ENCODE measurements around the gene RAPGEF5.
A peak's percentile ranks its signal among the peaks of the same experiment; 100 is the strongest.

Gene RAPGEF5

DNA sequence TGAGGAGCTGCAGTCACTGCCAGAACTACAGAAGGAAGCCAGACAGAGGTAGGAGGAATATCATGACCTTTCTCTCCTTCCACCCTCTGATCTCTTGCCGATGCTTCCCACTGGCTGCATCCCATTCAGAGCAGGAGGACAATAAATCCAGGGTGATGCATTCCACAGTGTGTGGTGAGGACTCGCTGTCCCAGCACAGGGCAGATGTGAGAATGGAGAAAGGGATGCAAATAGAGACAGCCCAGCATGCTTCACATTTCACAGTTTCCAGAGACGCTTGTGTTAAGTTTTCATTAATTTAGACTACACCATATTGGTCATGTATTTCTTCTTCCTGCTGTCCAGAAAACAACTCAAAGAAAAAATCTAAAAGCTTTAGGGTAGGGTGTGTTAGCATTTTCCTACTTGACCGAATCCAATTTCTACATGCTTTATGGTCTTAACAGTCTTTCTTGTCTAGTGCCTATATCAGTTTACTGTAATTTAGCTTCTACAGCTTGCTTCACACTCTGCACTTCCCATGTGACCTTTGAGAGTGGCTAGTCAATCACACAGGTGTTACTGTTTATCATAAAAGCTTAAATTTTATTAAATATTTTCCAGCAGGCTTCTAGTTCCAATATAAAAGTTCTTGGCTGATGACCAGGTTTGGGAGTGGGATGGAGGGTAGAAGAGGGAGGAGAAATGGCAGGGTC lies 155.6 kb downstream of the RAPGEF5 start:
- Histone ChIP-seq H3K79me2 (ENCODE audit: low read length) (no peaks in the 10 kb centered on the region), H3K9me2 (replicated peaks; ENCODE audit: insufficient read depth, low read length) (no peaks in the 10 kb centered on the region), H3F3A (ENCODE audit: insufficient read depth, low read length) (no peaks in the 10 kb centered on the region), H3K4me3 (ENCODE audit: low read length) (no peak overlapping the region), H3K4me1 (ENCODE audit: low read length) (peaks cover 12% of the 10 kb centered on the region), H3K9ac (ENCODE audit: low read length) (no peak overlapping the region), H3K9me3 (replicated peaks; ENCODE audit: insufficient read depth, low read length) (no peaks in the 10 kb centered on the region), H4K20me1 (ENCODE audit: insufficient read depth, low read length) (no peaks in the 10 kb centered on the region), H3K36me3 (replicated peaks; ENCODE audit: insufficient read depth, low read length) (no peaks in the 10 kb centered on the region), H3K4me2 (ENCODE audit: low read depth, low read length) (peak overlapping the region; percentile 9; the same call in 1 of the 2 replicates), H3K27me3 (replicated peaks; ENCODE audit: insufficient read depth, low read length) (no peaks in the 10 kb centered on the region), H2AFZ (ENCODE audit: low read length) (no peak overlapping the region), H3K27ac (ENCODE audit: low read length) (no peak overlapping the region)
- TF ChIP-seq, protein P1, sequence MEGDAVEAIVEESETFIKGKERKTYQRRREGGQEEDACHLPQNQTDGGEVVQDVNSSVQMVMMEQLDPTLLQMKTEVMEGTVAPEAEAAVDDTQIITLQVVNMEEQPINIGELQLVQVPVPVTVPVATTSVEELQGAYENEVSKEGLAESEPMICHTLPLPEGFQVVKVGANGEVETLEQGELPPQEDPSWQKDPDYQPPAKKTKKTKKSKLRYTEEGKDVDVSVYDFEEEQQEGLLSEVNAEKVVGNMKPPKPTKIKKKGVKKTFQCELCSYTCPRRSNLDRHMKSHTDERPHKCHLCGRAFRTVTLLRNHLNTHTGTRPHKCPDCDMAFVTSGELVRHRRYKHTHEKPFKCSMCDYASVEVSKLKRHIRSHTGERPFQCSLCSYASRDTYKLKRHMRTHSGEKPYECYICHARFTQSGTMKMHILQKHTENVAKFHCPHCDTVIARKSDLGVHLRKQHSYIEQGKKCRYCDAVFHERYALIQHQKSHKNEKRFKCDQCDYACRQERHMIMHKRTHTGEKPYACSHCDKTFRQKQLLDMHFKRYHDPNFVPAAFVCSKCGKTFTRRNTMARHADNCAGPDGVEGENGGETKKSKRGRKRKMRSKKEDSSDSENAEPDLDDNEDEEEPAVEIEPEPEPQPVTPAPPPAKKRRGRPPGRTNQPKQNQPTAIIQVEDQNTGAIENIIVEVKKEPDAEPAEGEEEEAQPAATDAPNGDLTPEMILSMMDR (IDR thresholded peaks at IDR 0.05; ENCODE audit: low read length) = no peak
- no peak for TF ChIP-seq EZH2 (optimal IDR thresholded peaks at IDR 0.05; ENCODE audit: low read depth, low read length)
- no peak for TF ChIP-seq EZH2phosphoT487 (IDR thresholded peaks at IDR 0.05; ENCODE audit: low read length)
- DNase-seq = no peak

DNA sequence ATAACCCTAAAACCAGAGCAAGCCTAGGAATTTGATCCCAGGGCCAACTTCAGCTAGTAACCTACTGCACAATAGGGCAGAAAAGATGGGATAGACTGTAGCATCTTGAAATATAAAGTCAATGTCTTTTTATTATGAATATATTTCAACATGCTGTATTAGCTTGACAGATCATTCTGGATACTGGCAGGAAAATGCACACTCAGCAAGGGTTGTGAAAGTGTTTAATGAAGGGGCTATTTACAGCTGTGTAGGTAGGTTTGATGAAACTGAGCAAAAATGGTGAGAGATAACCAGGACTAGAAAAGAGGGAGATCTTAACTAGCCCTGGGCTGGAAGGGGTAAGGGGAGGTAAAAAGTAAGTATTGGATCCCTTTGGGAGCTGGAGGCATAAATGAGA lies 156.2 kb downstream of the RAPGEF5 start:
- no peaks in the 10 kb centered on the region for H3F3A ChIP-seq (ENCODE audit: insufficient read depth, low read length)
- H3K9me3 ChIP-seq (replicated peaks; ENCODE audit: insufficient read depth, low read length) = no peaks in the 10 kb centered on the region
- no peak overlapping the region for H3K27ac ChIP-seq (ENCODE audit: low read length)
- peaks cover 12% of the 10 kb centered on the region for H3K4me1 ChIP-seq (ENCODE audit: low read length)
- H4K20me1 ChIP-seq (ENCODE audit: insufficient read depth, low read length) = no peaks in the 10 kb centered on the region
- H3K4me2 ChIP-seq (ENCODE audit: low read depth, low read length) = peak overlapping the region; percentile 9; the same call in 1 of the 2 replicates
- no peak overlapping the region for H3K9ac ChIP-seq (ENCODE audit: low read length)
- no peak overlapping the region for H3K4me3 ChIP-seq (ENCODE audit: low read length)
- H2AFZ ChIP-seq (ENCODE audit: low read length) = no peak overlapping the region
- DNase-seq = peak; percentile 48
- H3K79me2 ChIP-seq (ENCODE audit: low read length) = no peaks in the 10 kb centered on the region
- TF ChIP-seq EZH2 (optimal IDR thresholded peaks at IDR 0.05; ENCODE audit: low read depth, low read length) (no peak), EZH2phosphoT487 (IDR thresholded peaks at IDR 0.05; ENCODE audit: low read length) (no peak)
- TF ChIP-seq, protein P1 (IDR thresholded peaks at IDR 0.05; ENCODE audit: low read length) = no peak
- H3K36me3 ChIP-seq (replicated peaks; ENCODE audit: insufficient read depth, low read length) = no peaks in the 10 kb centered on the region
- H3K27me3 ChIP-seq (replicated peaks; ENCODE audit: insufficient read depth, low read length) = no peaks in the 10 kb centered on the region
- no peaks in the 10 kb centered on the region for H3K9me2 ChIP-seq (replicated peaks; ENCODE audit: insufficient read depth, low read length)

DNA sequence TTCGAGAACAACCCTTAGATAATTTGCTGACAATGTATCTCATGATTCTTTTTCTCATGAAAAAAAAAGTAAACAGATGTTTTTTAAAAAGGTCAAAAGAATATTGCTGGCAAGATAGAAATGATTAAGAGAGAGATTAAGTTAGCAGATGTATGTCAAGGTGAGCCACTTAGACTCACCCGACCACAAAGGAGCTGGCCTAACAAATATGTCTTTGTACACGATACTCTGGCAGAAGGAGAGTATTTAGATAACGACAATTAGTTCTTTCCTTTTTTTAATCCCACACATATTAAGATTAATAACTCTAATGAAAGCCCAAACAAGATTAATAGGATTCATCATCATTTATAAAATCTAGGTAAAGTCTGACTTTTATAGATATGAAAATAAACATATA lies 156.7 kb downstream of the RAPGEF5 start:
- H3K79me2 ChIP-seq (ENCODE audit: low read length) = no peaks in the 10 kb centered on the region
- H3K4me2 ChIP-seq (ENCODE audit: low read depth, low read length) = no peak overlapping the region
- no peaks in the 10 kb centered on the region for H3K27me3 ChIP-seq (replicated peaks; ENCODE audit: insufficient read depth, low read length)
- no peaks in the 10 kb centered on the region for H3K36me3 ChIP-seq (replicated peaks; ENCODE audit: insufficient read depth, low read length)
- no peaks in the 10 kb centered on the region for H3F3A ChIP-seq (ENCODE audit: insufficient read depth, low read length)
- no peak overlapping the region for H3K4me3 ChIP-seq (ENCODE audit: low read length)
- no peaks in the 10 kb centered on the region for H4K20me1 ChIP-seq (ENCODE audit: insufficient read depth, low read length)
- H2AFZ ChIP-seq (ENCODE audit: low read length) = no peak overlapping the region
- H3K9me3 ChIP-seq (replicated peaks; ENCODE audit: insufficient read depth, low read length) = no peaks in the 10 kb centered on the region
- H3K9ac ChIP-seq (ENCODE audit: low read length) = no peak overlapping the region
- TF ChIP-seq, protein P1 (IDR thresholded peaks at IDR 0.05; ENCODE audit: low read length) = no peak
- TF ChIP-seq EZH2 (optimal IDR thresholded peaks at IDR 0.05; ENCODE audit: low read depth, low read length) (no peak), EZH2phosphoT487 (IDR thresholded peaks at IDR 0.05; ENCODE audit: low read length) (no peak)
- H3K27ac ChIP-seq (ENCODE audit: low read length) = no peak overlapping the region
- no peak for DNase-seq
- peaks cover 12% of the 10 kb centered on the region for H3K4me1 ChIP-seq (ENCODE audit: low read length)
- no peaks in the 10 kb centered on the region for H3K9me2 ChIP-seq (replicated peaks; ENCODE audit: insufficient read depth, low read length)
